Epithelial cell of esophagus (primary cell): Measurements from ENCODE around the gene PSMA2.

Source experiments
- DNase-seq: peaks from one replicate; pipeline ENCODE4 v3.0.0; 2010; ENCODE audit warnings: low read depth
- H3K4me3 ChIP-seq: 2 replicates; pipeline ENCODE4 v1.5.1; 2011; ENCODE audit warnings: mild to moderate bottlenecking, low read length, control low read depth
- TF ChIP-seq, protein P1 (sequence below): IDR thresholded peaks from 2 replicates; pipeline ENCODE4 v1.5.1; 2011; ENCODE audit warnings: low read depth, mild to moderate bottlenecking, low read length, control low read depth, inconsistent platforms; ENCODE audit not compliant: insufficient read depth; ENCODE audit errors: missing control alignments

PSMA2 gene

DNA sequence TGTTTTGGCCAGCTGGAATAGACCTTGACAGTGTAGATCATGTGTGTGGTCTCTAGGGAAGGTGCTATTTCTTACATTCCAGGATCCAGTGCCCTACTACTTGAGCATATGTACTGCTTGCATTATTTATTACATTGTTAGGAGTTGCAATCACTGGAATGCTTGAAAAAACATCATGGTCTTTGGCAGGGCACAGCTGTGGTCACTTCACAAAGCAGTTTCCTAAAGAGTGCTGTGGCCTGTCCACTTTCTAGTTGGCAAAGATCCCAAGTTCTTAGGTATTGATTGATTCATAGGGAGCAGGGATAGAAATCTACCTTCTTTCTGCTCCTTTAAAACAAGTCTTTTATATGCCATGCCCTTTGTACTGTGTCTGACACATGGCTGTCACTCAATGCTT, 24.7 kb downstream of the PSMA2 start:
- TF ChIP-seq, protein P1, sequence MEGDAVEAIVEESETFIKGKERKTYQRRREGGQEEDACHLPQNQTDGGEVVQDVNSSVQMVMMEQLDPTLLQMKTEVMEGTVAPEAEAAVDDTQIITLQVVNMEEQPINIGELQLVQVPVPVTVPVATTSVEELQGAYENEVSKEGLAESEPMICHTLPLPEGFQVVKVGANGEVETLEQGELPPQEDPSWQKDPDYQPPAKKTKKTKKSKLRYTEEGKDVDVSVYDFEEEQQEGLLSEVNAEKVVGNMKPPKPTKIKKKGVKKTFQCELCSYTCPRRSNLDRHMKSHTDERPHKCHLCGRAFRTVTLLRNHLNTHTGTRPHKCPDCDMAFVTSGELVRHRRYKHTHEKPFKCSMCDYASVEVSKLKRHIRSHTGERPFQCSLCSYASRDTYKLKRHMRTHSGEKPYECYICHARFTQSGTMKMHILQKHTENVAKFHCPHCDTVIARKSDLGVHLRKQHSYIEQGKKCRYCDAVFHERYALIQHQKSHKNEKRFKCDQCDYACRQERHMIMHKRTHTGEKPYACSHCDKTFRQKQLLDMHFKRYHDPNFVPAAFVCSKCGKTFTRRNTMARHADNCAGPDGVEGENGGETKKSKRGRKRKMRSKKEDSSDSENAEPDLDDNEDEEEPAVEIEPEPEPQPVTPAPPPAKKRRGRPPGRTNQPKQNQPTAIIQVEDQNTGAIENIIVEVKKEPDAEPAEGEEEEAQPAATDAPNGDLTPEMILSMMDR: no peak
- H3K4me3 ChIP-seq: no peak overlapping the region
- no peak for DNase-seq

DNA sequence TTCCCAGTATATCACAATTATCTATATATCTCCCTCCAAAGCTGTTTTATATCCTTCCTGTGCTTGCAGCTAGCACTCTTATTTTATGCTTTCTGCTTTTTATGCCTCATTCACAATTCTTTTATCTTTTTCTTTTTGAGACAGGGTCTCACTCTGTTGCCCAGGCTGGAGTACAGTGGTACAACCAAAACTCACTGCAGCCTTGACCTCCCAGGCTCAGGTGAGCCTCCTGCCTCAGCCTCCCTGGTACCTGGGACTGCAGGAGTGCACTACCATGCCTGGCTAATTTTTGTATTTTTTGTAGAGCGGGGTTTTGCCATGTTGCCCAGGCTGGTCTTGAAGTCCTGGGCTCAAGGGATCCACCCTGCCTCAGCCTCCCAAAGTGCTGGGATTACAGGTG, 25.8 kb downstream of the PSMA2 start:
- no peak for DNase-seq
- TF ChIP-seq, protein P1: no peak
- H3K4me3 ChIP-seq: no peak overlapping the region

DNA sequence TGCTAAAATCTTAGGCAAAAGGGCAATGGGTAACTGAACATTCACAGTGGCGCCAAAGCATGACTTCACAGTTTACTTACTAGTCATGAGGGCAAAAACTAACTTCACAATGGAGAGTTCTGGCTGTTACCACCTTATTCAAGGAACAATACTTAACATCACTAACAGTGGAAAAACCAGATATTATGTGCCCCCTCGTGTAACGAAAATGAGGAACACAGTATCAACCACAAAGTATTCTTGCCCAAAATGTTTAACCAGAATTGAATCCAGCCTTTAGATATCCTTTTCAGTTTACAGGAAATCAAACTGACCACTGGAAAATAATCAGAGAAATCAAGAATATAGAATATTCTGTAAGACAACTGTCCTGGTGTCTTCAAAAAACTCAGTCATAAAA, 29.6 kb downstream of the PSMA2 start:
- DNase-seq: no peak
- TF ChIP-seq, protein P1: no peak
- no peak overlapping the region for H3K4me3 ChIP-seq

DNA sequence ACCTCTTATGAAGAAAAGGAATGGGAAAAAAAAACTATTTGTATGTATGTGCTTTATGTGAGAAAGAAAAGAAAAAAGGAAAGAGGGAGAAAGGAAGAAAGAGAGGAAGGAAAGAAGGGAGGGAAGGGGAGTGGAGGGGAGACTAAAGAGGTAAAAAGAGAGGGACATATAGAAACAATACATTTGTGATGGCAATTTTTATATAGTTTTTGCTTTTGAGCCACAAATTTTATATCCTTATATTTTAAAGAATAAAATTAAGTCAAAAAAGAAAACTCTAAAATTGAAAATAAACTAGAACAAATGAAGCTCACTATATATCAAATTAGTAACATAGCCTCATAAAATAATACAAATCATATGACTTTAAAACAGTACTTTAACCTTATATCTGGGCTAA, 31.1 kb downstream of the PSMA2 start:
- no peak overlapping the region for H3K4me3 ChIP-seq
- no peak for DNase-seq
- TF ChIP-seq, protein P1: no peak

DNA sequence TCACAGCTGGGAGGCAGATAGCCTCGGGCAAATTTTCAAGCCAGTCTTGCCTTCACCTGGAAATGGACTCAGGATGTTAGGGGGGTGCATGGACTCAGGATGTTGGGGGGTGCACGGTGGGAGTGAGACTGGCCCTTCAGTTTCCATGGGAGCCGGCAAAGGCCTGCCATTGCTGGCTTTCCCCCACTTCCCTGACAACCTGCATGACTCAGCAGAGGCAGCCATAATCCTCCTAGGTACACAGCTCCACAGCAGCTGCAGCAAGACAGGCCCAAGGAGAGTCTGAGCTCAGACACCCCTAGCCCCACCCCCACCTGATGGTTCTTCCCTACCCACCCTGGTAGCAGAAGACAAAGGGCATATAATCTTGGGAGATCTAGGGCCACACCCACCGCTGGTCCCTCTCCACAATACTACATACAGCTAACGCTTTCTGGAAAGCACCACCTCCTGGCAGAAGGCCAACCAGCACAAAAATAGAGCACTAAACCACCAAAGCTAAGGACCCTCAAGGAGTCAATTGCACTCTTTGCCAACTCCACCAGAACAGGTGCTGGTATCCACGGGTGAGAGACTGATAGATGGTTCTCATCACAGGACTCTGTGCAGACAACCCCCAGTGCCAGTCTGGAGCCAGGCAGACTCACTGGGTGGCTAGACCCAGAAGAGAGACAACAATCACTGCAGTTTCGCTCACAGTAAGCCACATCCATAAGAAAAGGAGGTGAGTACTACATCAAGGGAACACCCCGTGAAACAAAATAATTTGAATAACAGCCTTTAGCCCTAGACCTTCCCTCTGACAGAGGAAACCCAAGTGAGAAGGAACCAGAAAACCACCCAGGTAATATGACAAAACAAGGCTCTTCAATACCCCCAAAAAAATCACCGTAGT, 38.4 kb downstream of the PSMA2 start:
- TF ChIP-seq, protein P1: no peak
- DNase-seq: no peak

DNA sequence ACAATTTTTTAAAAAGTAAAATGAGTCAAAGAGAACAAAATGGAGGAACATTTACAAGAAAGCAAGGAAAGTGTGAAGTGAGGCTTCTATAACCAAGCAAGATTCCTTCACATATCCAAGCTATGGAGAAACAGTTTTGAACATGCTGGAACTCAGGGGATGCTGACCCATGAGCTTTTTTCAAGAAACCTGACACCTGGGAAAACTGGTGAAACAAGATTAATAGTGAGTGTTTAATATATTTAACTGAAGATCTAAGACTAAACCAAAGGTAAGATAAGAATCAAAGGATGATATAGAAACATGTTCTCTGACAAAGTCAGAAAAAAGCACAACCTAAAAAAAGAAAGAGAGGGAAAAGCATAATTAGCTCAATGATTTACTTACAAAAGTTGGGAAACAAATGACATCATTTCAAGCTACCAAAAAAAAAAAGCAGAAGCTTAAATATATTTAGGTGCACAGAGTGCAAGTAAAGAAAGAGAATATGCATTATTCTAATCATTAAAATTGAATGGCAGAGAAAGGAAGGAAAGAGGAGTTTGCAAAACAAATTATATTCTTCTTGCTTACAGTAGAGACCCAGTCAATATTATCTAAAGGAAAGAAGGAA, 45.0 kb downstream of the PSMA2 start:
- TF ChIP-seq, protein P1: no peak
- no peak overlapping the region for H3K4me3 ChIP-seq
- peak; percentile 80 for DNase-seq

More for the DNA sequence above, 38.4 kb downstream of the PSMA2 start:
- no peak overlapping the region for H3K4me3 ChIP-seq
